KMS-11 (cell line): ENCODE measurements around the gene DTNB.

ENCODE experiments used
- H2AFZ ChIP-seq: fragments of 200-600 bp; sonication (generic); 2 replicates; pipeline ENCODE4 v1.6.1; 2016; ENCODE audit warnings: antibody characterized with exemption, mixed run types, low read depth
- H3K27ac ChIP-seq: fragments of 200-600 bp; sonication (generic); 2 replicates; pipeline ENCODE4 v1.6.1; 2016; ENCODE audit warnings: mild to moderate bottlenecking, mixed run types
- H3K27me3 ChIP-seq: fragments of 200-600 bp; sonication (generic); 2 replicates; pipeline ENCODE4 v1.6.1; 2017; ENCODE audit warnings: mild to moderate bottlenecking, low read depth, mixed run types, moderate library complexity; ENCODE audit not compliant: insufficient read depth
- H3K36me3 ChIP-seq: fragments of 200-600 bp; sonication (generic); 2 replicates; pipeline ENCODE4 v1.6.1; 2017; ENCODE audit warnings: mild to moderate bottlenecking, mixed run types; ENCODE audit not compliant: insufficient read depth
- H3K4me1 ChIP-seq: fragments of 200-600 bp; sonication (generic); 2 replicates; pipeline ENCODE4 v1.6.1; 2016; ENCODE audit warnings: mild to moderate bottlenecking, low read depth, mixed run types; ENCODE audit not compliant: poor library complexity, severe bottlenecking
- H3K4me2 ChIP-seq: fragments of 200-600 bp; sonication (generic); 2 replicates; pipeline ENCODE4 v1.7.0; 2016; ENCODE audit warnings: mild to moderate bottlenecking, mixed run types
- H3K4me3 ChIP-seq: fragments of 200-600 bp; sonication (generic); IDR thresholded peaks from 2 replicates; pipeline ENCODE4 v1.6.1; 2017; ENCODE audit warnings: low read depth, low read length, mixed read lengths; ENCODE audit not compliant: insufficient read depth
- H3K79me2 ChIP-seq: fragments of 200-600 bp; sonication (generic); 2 replicates; pipeline ENCODE4 v1.6.1; 2016; ENCODE audit warnings: low read depth, mixed run types; ENCODE audit not compliant: insufficient read depth
- H3K9ac ChIP-seq: fragments of 200-600 bp; sonication (generic); 2 replicates; pipeline ENCODE4 v1.6.1; 2016; ENCODE audit warnings: mild to moderate bottlenecking, mixed run types
- H4K20me1 ChIP-seq: fragments of 200-600 bp; sonication (generic); 2 replicates; pipeline ENCODE4 v1.6.1; 2016; ENCODE audit warnings: mild to moderate bottlenecking, mixed run types; ENCODE audit not compliant: insufficient read depth
- TF ChIP-seq, protein P1 (sequence below): fragments of 200-600 bp; sonication (generic); conservative IDR thresholded peaks from 2 replicates; pipeline ENCODE4 v1.6.1; 2017; ENCODE audit warnings: low read depth, mild to moderate bottlenecking, antibody characterized with exemption, low read length, moderate library complexity, mixed read lengths

Gene DTNB

DNA sequence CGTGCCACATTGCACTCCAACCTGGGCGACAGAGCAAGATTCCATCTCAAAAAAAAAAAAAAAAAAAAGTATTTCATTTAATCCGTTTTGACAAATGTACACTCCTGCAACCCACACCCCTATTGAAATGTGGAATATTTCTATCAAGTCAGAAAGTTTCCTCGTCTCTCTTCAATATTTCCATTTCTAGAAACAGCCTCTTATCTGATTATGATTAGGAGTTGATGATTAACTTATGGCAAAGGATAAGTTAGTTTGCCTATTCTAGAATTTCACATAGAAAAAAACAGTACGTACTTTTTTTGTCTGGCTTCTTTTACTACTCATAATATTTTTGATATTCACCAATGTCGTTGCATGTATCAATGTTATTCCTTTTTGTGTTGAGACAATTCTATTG is 224.6 kb downstream of the DTNB start:
- no peak overlapping the region for H3K4me3 ChIP-seq
- H3K27me3 ChIP-seq, result no peaks in the 10 kb centered on the region
- H4K20me1 ChIP-seq, result no peaks in the 10 kb centered on the region
- H3K4me1 ChIP-seq, result peaks cover 6% of the 10 kb centered on the region
- H3K27ac ChIP-seq, result no peak overlapping the region
- no peaks in the 10 kb centered on the region for H3K36me3 ChIP-seq
- TF ChIP-seq, protein P1, sequence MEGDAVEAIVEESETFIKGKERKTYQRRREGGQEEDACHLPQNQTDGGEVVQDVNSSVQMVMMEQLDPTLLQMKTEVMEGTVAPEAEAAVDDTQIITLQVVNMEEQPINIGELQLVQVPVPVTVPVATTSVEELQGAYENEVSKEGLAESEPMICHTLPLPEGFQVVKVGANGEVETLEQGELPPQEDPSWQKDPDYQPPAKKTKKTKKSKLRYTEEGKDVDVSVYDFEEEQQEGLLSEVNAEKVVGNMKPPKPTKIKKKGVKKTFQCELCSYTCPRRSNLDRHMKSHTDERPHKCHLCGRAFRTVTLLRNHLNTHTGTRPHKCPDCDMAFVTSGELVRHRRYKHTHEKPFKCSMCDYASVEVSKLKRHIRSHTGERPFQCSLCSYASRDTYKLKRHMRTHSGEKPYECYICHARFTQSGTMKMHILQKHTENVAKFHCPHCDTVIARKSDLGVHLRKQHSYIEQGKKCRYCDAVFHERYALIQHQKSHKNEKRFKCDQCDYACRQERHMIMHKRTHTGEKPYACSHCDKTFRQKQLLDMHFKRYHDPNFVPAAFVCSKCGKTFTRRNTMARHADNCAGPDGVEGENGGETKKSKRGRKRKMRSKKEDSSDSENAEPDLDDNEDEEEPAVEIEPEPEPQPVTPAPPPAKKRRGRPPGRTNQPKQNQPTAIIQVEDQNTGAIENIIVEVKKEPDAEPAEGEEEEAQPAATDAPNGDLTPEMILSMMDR, result no peak
- H3K79me2 ChIP-seq, result no peaks in the 10 kb centered on the region
- no peak overlapping the region for H2AFZ ChIP-seq
- H3K4me2 ChIP-seq, result no peak overlapping the region
- H3K9ac ChIP-seq, result no peak overlapping the region

DNA sequence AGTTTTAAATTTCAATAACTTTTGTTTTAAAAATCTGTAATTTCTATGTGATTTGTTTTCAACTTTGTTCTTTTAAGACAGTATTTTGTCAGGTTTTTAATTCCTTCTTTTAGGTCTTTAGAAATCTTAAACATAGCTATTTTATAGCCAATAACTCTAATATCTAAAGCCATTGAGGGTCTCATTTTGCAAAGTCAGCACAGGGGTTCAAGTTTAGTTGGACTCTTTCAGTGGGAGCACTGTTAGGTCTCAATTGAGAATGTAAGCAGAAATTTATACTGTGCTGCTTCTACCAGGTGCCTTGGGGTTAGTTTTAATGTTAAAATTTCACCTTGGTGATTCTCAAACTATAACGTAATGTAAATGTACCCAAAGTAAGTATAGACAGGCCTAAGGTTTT is 226.4 kb downstream of the DTNB start:
- H3K9ac ChIP-seq, result no peak overlapping the region
- no peaks in the 10 kb centered on the region for H3K27me3 ChIP-seq
- no peak overlapping the region for H3K4me2 ChIP-seq
- H3K27ac ChIP-seq, result no peak overlapping the region
- H4K20me1 ChIP-seq, result no peaks in the 10 kb centered on the region
- TF ChIP-seq, protein P1, result no peak
- no peaks in the 10 kb centered on the region for H3K79me2 ChIP-seq
- H3K36me3 ChIP-seq, result no peaks in the 10 kb centered on the region
- no peak overlapping the region for H3K4me3 ChIP-seq
- H3K4me1 ChIP-seq, result no peaks in the 10 kb centered on the region
- no peak overlapping the region for H2AFZ ChIP-seq

DNA sequence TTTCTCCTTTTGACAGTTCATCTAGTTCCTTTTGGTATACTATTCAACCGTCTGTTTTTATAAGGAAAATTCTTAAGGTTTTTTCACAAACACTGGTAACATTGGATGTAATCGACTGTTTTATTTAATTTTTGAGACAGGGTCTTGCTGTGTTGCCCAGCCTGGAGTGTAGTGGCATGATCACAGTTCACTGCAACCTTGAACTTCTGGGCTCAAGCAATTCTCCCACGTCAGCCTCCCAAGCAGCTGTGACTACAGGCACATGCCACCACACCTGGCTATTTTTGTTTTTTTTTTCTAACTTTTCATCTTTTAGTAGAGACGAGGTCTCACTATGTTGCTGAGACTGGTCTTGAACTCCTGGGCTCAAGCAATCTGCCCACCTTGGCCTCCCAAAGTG is 227.3 kb downstream of the DTNB start:
- no peak overlapping the region for H2AFZ ChIP-seq
- H3K4me2 ChIP-seq, result no peak overlapping the region
- no peaks in the 10 kb centered on the region for H3K79me2 ChIP-seq
- no peaks in the 10 kb centered on the region for H3K36me3 ChIP-seq
- no peaks in the 10 kb centered on the region for H3K4me1 ChIP-seq
- H4K20me1 ChIP-seq, result no peaks in the 10 kb centered on the region
- no peak overlapping the region for H3K4me3 ChIP-seq
- H3K9ac ChIP-seq, result no peak overlapping the region
- no peaks in the 10 kb centered on the region for H3K27me3 ChIP-seq
- H3K27ac ChIP-seq, result no peak overlapping the region
- TF ChIP-seq, protein P1, result no peak

DNA sequence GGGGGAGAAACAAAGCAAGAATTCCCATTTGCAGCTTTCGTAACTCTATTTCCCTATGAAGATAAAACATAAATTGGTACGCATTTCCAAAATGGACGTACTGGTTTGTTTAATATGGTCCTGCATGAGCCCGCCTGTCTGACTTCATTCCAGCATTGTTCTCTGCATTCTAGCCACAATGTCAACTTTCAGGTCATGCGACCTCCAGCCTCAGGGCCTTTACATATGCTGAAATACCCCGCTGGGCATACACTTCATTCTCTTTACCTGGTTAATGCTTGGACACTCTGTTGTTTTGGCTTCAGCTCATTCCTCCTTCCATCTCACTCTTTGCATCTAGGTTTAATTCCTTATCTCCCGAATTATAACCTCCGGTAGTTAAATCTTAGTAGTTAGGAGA is 227.9 kb downstream of the DTNB start:
- H2AFZ ChIP-seq, result no peak overlapping the region
- no peaks in the 10 kb centered on the region for H3K27me3 ChIP-seq
- no peaks in the 10 kb centered on the region for H3K79me2 ChIP-seq
- no peaks in the 10 kb centered on the region for H3K4me1 ChIP-seq
- H3K27ac ChIP-seq, result no peak overlapping the region
- no peak overlapping the region for H3K4me3 ChIP-seq
- no peak overlapping the region for H3K4me2 ChIP-seq
- no peak overlapping the region for H3K9ac ChIP-seq
- H4K20me1 ChIP-seq, result no peaks in the 10 kb centered on the region
- TF ChIP-seq, protein P1, result no peak
- no peaks in the 10 kb centered on the region for H3K36me3 ChIP-seq
